Stimulated activated naive CD4-positive, alpha-beta T cell (primary cell): ENCODE results near the gene PIH1D1.
"Not testable (repeated sequence)": the region's sequence is repeated elsewhere in the genome, so short reads cannot be mapped to it uniquely, and the experiment has no call there.

Experiments used
- DNase-seq, 6 experiments: peaks; one replicate each; lab custom pipeline; 2025; lab: John Stamatoyannopoulos, UW

The PIH1D1 gene

GRCh38 chr19:49456326-49456725 lies 4.7 kb upstream of the PIH1D1 start:
- DNase-seq = no peak

GRCh38 chr19:49455773-49456172 lies 4.2 kb upstream of the PIH1D1 start:
- no peak for DNase-seq

- DNase-seq = no peak
These were observed 2.2 kb upstream of the PIH1D1 start for GRCh38 chr19:49453757-49454240.

- peak; percentile 94 to 99 (median 98) for DNase-seq
These were observed 1.6 kb upstream of the PIH1D1 start, which contains the start of gene ALDH16A1 for GRCh38 chr19:49453013-49453756. Gene ALDH16A1, plus strand, starts transcription at chr19:49453225. Its CDS starts 107 bp downstream, at chr19:49453332.

- DNase-seq = no peak
These were observed 1.2 kb downstream of the PIH1D1 start for GRCh38 chr19:49450405-49450804.

GRCh38 chr19:49448432-49448786 lies 3.2 kb downstream of the PIH1D1 start:
- DNase-seq = no peak

GRCh38 chr19:49447485-49448431 lies 3.9 kb downstream of the PIH1D1 start:
- no peak for DNase-seq

GRCh38 chr19:49445997-49446396 lies 5.6 kb downstream of the PIH1D1 start:
- DNase-seq = no peak

GRCh38 chr19:49444100-49444700 lies 7.4 kb downstream of the PIH1D1 start:
- DNase-seq = not testable (repeated sequence)

- peak; percentile 87 to 99 (median 94) for DNase-seq
These were observed 8.1 kb downstream of the PIH1D1 start for GRCh38 chr19:49443366-49444099.

- DNase-seq = peak in 4 of 6 experiments; percentile 17 to 59 (median 41)
These were observed 8.7 kb downstream of the PIH1D1 start for GRCh38 chr19:49442771-49443365.

- peak in 1 of 6 experiments; percentile 38 for DNase-seq
These were observed 9.3 kb downstream of the PIH1D1 start for GRCh38 chr19:49442354-49442753.

GRCh38 chr19:49441960-49442350 lies 9.7 kb downstream of the PIH1D1 start:
- peak in 1 of 6 experiments; percentile 38 for DNase-seq

- DNase-seq = peak in 5 of 6 experiments; percentile 19 to 47 (median 25)
These were observed 10.2 kb downstream of the PIH1D1 start, which contains the start of gene SLC17A7 for GRCh38 chr19:49441210-49441959. Gene SLC17A7, minus strand, starts transcription at chr19:49441527. Its CDS starts 148 bp downstream, at chr19:49441379.

GRCh38 chr19:49440439-49441209 lies 11.0 kb downstream of the PIH1D1 start:
- no peak for DNase-seq

- no peak for DNase-seq
These were observed 11.8 kb downstream of the PIH1D1 start for GRCh38 chr19:49439836-49440235.

GRCh38 chr19:49438261-49438660 lies 13.4 kb downstream of the PIH1D1 start:
- DNase-seq = no peak

GRCh38 chr19:49437231-49437630 lies 14.4 kb downstream of the PIH1D1 start:
- DNase-seq = no peak

- peak in 5 of 6 experiments; percentile 10 to 51 (median 21) for DNase-seq
These were observed 15.1 kb downstream of the PIH1D1 start for GRCh38 chr19:49436381-49437017.
